Activated CD4-positive, CD25-positive, alpha-beta regulatory T cell (primary cell): Measurements from ENCODE around the gene ZNF598.
A peak's percentile ranks its signal among the peaks of the same experiment; 100 is the strongest.

Experiments used
- DNase-seq, 4 experiments: peaks; one replicate each; lab custom pipeline; 2025; lab: John Stamatoyannopoulos, UW

Gene ZNF598

DNA sequence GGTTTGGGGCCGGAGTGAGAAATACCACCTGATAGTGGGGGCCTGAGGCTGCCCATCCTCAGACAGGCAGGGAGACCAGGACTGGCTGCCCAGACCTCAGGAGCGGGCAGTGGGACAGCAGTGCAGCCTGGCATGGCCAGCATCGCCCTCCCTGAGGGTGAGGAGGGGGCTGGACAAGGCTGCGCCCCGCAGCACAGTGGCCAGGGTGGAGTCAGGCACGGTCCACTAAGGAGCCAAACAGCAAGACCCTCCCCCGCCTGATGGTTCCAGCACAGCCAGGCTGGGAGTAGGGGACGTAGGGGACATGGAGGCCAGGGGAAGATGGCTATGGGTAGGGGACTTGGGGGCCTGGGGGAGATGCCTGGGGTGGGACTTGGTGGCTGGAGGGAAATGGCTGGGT, 3.3 kb downstream of the ZNF598 start:
- DNase-seq = no peak

DNA sequence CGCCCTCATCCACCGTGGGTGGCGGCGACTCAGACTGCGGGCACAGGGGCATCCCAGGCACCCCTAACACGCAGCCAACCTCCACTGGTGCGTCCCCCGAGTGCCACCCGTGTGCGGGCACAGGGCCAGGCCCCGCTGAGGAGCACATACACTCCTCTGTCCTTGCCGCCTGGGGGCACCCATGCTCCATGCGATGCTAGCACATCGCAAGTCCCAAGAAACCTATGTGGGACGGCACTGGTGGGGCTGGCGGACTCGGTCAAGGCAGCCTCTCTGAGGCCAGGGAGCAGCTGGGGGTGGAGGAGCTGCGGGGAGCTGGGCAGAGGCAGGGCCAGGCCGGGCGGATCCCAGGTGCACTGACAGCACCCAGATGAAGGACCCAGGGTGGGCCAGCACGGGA, 4.0 kb downstream of the ZNF598 start:
- DNase-seq = no peak

DNA sequence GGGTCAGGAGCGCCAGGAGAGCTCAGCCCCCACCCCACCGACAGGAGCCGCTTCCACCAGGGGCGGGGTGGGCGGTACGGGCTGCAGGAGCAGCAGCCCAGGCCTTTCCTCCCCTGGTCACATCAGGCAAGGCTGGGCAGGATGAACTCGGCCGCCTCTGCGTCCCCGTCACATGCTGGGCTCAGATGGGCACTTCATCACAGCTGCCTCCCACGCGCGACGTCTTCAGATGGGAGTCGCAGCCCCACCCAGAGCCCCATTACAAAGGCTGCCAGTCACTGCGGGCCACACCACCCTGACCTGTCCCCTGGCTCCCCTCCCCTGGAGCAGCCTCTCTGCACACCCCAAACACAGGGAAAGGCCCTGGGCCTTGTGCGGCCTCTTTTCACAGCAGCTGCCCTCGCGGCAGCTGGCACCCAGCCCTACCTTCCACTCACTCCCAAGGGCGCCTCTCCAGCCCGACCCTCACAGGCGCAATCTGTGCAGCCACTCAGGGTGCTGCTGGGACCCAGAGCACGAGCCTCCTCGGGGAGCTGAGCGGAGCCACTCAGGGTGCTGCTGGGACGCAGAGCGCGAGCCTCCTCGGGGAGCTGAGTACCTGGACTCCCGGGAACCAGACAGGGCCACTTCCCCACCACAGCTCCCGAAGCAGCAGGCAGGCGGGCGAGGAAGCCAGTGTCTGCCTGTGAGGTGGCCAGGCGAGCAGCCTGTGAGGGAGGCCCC, 4.7 kb downstream of the ZNF598 start:
- DNase-seq = no peak

DNA sequence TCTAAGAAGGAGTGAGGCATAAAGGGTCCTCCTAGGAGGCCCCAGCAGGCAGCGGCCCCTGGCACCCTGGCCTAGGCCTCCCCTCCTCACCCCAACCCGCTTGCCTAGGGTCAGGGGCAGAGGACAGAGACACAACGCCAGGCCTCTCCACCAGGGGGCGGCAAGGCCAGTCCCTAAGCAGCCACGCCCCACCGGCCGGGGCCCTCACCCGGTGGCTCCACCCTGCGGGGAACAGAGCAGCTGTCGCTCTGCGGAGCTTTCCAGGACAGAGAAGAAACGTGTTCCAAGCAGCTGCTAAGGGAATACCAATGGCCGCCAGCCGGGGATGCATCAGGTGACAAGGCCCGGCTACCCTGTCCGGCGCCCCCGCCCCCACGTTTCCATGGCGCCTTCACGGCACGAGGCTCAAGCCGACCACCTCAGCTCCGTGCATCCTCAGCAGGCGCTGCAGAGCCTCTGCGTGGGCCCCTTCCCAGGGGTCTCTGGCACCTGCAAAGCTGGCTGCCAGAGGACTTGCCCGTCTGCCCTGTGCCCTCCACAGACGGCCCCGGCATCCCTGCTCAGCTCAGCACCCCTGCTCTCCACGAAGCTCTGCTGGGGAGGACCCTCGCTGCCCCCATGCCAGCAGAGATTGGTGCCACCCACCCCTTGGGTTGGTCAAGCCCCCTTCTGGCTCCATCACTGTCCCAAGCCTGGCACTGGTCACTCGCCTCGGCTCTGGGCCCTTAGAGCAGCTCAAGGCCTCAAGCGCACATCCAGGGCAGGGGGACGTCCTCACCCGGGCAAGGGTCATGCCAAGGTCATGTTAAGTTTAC, 5.6 kb downstream of the ZNF598 start:
- DNase-seq = peak; percentile 72 to 83 (median 78)

DNA sequence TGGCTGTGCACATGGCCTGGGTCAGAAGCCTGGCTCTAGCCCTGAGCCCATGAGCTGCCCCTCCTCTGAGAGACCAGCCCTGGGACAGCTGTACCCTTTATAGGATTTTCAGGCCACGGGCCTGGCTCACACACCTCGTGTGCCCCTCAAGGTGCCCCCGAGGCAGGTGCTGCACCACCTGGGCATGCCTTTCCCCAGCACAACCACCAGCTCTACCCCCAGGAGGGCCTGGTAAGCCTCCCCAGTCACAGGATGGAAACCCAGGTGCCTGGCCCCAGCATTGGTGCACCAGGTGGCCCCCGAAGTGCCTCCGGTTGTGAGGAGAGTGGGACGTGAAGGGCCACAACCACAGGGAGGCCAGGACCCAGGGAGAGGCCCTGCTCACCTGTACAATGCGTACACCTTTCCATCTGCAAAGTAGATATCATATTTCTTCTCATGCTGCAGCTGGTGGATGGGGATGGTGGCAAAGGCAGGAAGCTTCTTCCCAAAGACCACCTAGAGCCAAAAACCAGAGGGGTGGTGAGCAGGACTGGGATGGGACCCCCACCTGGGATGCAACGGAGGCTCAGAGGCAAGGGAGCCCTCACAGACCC, 6.3 kb downstream of the ZNF598 start:
- no peak for DNase-seq

DNA sequence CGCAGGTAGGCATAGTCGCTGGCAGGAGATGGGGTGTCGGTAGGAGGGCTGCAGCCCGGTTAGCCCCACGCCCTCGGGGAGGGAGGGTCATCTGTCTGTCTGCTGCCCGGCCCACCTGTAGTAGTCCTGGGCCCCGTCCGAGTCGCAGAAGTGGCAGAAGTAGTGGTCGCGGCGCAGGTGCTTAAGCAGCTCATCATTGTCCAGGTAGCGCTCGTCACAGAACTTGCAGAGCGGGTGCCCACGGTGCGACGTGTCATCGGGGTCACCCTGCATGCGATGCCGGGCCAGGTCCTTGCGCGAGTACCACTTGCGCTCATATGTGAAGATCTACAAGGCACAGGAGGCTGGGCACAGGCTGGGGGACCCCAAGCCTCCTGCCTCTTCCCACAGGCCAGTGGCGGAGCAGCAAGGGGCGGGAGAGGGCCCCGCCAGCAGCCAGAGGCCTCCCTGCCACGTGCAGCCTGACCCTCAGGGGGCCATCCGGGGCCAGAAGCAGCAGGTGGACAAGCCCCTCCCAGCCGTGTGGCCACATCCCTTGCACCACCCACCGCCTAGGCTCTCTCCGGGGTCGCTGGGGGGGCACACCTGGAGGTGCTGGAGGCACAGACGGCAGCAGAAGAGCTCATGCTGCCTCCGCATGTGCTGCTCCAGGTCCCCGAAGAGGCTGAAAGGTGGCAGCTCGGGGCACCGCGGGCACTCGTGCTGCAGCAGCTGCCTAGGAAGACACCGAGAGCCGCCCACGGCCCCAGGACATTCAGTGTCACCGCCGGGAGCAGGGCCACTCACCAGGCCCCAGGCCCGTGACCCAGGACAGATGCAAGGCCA, 7.0 kb downstream of the ZNF598 start:
- DNase-seq = no peak

DNA sequence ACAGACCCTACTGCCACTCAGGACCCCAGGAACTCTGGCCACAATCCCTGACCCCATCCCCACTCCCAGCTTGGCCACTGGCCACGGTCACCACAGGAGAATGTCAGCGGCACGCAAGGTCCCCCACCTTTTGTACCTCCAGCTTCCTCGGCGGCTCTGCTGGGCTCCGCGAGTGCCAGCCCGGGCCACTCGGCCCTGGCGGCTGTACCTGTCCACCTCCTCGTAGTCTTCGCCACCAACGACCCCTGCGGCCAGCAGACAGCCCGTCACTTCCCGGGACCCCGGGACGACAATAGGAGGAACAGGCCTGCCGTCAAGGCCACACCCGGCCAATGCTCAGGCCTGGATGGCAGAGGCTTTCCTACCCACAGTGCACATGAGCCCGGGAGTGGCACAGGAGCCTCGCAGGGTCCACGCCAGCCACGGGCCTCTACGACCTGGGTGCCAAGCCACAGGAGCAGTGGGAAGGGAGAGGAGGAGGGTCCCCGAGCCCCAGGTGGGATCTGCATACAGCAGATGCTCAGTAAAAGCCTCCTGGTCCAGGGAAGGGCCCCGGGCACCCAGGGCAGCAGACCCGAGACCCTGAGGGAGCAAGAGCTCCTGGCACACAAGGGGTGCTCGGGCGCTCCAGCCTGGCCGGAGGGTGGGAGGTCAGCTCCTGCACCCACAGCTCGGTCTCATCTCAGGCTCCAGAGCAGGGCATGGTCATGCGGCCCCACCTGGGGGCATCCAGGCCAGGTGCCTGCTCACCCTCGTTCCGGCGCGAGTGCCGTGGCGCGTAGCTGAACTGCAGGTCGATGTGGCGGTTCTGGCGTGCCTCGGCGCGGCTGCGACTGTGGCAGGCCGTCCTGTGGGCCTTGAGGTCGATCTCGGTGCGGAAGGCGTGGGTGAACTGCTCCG, 7.9 kb downstream of the ZNF598 start:
- DNase-seq = no peak

DNA sequence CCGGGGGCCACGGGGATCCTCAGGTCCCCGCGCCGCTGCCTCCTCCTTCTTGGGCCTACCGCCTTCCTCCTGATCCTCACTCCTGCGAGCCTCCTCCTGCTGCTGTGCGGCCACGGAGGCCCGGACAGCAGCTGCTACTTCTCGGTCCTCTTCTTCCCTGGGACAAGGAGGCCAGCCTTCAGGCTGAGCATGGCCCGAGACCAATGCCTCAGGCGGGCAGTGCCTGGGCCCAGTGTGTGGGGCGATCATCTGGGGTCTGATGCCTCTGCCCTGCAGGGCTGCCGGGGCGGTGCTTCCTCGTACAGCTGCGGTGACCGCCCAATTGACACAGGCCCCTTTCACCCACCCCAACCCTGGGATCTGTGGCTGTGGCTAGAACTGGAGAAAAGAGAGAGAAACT, 8.6 kb downstream of the ZNF598 start:
- DNase-seq = no peak

DNA sequence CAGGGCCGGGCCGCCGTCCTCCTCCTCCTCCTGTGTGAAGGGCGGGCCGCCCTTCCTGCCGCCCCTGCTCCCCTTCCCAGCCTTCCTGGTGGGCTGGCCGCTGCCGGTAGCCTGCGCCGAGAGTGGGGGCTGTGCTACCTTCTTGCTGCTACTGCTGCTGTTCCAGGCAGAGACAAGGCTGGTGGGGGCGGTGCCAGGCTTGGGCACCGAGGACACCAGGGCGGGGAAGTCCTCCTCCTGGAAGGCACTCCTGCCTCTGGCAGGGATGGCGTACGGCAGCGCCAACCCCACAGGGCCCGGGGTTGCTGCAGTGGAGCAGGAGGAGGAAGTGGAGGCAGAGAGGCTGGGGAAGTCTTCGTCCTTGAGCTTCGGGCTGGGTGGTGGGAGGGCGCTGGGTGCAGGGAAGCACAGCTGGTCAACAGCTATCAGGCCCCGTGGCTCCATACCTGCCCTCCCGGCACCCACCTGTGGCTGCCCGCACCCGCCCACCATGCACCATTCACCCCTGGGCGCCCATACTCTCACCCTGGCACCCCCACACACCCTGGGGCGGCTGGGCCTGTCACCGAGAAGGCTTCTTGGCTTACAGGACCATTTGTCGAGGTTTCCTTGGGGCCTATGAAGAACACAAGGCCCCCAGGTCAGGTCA, 9.6 kb downstream of the ZNF598 start:
- no peak for DNase-seq

DNA sequence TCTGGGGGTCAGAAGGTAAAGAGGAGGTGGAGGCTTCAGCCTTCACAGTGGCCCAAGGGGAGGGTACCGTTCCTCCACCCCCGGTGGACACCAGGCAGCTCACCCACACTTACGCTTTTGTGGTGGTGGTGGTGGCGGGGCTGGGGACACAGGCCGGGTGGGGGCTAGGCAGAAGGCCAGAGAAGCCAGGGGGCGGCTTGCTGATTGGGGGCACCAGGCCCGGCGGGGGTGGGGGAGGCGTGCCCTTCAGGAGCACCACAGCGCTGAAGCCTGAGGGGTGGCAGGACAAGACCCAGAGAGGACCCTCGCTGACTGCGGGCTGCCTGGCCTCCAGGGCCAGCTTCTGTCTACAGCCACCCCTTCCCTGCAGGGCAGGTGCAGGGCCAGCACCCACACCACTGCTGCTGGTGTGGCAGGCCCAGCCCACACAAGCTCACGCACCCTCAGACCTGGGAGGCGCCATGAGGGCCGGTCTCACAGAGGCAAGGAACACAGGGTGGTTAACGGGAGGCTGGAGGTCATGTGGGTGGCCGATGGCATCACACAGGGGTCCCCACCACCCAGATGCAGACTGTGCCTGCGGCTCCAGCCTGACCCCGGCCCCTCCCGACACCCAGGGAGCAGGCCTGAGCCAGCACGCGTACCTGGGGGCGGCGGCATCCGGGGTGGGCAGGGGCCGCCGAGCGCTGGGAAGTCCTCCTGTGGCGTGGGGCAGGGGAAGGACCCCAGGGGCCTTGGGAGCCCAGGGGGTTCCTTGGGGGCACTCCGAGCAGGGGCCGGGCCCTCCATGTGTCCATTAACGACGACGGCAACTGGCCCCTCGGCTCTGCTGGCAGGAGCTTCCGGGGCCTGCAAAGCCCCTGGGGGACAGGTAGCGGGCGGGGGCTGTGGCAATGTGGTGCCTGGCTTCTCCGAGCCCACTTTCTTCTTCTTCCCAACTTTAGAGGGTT, 10.5 kb downstream of the ZNF598 start:
- no peak for DNase-seq

DNA sequence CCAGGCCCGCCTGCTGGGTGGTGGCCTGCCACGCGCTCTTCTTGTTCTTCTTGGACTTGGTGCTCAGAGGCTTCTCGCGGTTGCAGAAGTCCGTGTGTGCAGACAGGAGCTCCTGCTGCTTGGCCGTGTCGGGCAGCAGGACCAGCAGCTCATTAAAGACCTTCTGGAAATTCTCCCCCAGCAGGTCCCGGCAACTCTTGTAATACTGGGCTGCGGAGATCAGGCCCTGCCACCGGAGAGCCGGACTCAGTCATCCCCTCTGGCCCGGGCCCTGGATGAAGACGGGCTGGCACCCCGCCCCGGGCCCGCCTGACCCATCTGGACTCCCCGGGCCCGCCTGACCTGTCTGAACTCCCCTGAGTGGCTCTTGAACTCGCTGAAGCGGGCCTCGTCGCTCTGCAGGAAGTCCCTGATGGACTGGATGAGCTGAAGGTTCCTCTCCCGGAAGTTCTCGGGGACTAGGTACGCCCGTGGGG, 11.2 kb downstream of the ZNF598 start:
- no peak for DNase-seq

DNA sequence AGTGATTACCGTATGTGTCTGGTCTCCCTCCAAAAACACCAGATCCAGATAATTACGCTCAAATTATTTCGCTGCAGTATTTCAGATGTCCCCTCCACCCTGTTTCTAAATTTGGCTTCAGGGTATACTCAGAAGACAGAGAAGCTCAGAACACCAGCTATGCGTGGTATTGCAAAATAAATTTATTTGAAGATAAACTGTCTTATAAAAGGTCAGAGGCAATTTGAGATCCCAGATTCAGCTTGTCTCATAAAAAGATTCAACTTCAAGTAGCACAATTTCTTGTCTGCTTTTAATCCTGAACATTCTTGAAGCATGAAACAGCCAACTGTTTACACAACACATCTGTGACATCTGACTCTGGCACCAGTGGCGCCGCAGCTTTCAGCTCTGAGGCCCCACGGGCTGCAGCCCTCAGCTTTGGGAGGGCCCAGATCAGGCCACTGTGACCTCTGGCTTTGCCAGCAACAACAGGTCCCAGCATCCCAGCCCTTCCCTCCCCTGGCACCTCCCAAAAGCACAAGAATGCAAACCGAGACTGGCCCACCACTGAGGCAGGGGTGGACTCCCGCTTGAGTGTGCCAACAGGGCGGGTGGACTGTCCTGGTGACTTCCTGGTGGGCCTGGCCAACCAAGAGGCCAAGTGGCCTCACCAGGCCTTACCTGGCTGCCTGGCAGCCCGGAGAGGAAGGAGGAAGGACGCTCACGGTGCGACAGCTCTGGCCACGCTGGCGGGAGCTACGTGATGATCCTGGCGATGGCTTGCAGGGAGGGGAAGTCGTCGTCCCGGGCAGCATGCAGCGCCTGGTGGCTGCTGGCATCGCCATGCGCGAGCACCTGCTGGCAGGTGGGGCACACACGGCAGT, 11.9 kb downstream of the ZNF598 start:
- no peak for DNase-seq

DNA sequence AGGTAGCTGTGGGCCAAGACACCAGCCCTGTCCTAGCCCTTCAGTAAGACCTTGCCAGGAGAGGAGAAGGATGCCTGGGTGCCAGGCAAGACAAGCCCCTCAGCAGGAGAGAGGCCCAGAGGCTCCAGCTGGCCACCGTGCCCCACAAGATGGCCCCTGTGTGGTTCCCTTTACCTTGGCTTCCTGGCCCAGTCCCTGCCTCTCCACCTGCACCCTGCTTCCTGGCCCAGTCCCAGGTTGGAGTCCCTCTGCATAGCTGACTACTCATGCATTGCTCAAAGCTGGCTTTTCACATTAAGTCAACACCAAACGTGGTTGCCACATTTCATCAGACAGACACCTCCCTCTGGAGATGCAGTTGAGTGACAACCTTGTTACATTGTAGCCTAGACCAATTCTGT, 15.9 kb downstream of the ZNF598 start:
- no peak for DNase-seq

DNA sequence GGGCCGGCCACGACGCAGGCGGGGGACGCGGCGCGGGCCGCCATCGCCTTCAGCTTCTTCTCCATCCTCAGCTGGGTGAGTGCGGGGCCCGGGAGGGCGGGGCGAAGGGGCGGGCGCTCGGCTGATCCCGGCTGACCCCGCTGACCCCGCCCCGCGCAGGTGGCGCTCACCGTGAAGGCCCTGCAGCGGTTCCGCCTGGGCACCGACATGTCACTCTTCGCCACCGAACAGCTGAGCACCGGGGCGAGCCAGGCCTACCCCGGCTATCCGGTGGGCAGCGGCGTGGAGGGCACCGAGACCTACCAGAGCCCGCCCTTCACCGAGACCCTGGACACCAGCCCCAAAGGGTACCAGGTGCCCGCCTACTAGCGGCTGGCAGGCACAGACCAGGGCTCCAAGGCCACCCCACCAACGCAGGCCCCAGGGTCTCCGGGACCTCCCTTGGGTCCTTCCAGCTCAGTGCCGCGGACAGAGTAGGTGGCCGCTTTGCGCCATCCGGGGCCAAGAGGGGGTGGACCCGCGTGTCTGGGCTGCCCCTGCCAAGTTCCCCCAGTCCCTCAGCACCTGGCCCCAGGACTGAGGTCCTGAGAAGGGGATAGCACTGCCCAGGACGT, 16.8 kb downstream of the ZNF598 start:
- DNase-seq = no peak

DNA sequence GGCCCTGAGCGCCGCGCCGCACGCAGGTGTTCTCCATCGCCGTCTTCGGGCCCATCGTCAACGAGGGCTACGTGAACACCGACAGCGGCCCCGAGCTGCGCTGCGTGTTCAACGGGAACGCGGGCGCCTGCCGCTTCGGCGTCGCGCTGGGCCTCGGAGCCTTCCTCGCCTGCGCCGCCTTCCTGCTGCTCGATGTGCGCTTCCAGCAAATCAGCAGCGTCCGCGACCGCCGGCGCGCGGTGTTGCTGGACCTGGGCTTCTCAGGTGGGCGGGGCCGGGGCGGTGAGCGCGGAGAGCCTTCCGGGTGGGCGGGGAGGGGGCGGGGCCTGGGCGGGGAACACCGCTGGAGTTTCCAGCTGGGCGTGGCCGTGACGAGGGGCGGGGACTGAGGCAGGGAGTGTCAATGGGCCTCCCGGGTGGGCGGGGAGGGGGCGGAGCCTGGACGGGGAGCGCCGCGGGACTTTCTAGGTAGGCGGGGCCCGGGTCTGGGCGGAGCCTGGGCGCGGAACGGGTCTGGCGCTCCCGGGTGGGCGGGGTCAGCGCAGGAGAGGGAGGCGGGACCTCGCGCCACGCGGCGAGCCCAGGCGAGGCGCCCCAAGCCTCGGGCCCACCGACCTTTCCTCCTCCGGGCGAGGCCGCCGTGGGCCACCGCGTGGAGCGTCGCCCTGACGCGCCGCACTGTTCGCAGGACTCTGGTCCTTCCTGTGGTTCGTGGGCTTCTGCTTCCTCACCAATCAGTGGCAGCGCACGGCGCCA, 17.5 kb downstream of the ZNF598 start:
- peak; percentile 97 to 99 (median 98) for DNase-seq

DNA sequence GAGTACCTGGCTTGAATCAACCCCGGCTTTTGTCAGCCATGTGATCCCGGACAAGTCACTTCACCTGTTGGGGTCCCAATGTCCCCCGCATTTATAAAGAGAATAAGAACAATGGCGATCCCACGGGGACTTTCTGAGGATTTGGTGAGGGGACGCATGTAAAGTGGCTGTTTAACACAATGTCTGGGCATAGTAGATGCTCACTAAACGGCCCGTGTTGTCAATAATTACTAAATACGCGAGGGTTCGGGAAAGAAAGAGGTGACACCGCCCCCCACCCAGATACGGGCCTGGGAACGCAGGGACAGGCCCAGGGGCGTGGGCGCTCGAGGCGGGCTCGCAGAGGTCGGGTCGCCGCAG, 18.1 kb downstream of the ZNF598 start:
- DNase-seq = no peak

DNA sequence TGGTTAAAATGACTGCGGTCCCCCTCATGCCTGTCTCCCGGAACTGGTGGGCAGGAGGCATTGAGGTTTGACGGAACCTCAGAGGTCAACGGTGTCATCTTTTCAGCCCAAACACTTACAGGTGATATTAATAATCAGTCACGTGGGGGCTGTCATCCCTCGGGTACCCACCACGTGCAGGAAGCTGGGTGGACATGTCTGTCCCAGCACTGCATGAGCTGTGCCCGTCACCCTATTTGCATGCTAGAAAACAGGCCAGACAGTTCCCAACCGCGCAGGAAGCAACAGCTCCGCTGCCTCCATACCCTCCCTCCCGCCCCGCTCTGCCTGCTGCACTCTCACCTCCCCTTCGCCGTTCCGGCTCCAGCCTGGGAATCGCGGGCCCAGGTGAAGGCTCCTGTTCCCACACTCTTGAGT, 18.5 kb downstream of the ZNF598 start:
- no peak for DNase-seq
